ENCODE measurements around the gene PSMD5.

The PSMD5 gene

DNA sequence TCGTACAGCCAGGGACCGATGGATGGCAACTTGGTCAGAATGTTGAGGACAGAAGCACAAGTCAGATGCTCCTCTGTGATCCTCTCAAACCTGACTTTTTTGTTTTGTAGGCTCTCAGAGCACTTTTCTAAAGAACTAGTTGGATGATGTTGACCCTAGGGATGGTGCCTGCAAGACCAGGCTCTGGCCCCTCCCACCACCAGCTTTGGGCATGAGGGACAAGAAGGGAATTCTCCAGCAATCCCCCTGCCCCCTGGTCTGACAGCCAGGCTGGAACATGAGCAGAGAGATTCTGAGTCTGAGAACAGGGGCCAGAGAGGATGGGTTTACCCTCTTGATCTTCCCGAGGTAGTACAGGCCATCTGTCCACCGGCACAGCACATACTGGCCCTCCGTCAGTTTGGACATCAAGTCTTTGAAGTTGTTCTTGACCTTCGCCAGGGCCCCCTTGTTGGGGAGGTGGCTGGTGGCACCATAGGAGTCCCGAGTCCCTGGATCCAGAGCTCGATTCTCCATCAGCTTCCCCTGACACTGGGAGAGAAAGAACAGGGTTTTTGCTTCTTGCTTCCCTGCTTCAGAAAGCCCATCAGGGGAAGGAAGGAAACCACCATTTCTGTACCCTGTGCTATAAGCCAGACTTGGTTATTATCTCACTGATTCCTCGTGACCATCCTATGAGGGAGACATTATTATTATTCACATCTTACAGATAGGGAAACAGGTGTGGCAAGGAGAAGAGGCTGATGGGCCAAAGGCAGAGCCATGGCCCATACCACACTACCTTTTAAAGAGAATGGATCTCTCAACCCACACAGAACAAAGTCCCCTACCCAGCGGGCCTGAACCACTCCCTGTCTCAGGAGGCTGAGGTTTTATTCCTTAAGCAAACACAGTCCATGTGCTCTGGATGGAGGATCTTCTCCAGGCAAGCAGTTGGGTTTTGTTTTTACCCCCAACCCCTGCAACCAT, 31.8 kb upstream of the PSMD5 start:
- H2AFZ ChIP-seq (ENCODE audit: low read length, unreplicated experiment): no peak overlapping the region
- peaks cover 46% of the 10 kb centered on the region for H3K4me1 ChIP-seq (ENCODE audit: control insufficient read depth, insufficient read depth, low read length, unreplicated experiment)
- H3K4me3 ChIP-seq (ENCODE audit: low read depth, low read length): no peak overlapping the region
- H3K27ac ChIP-seq (ENCODE audit: low read depth, low read length): no peak overlapping the region
- peaks cover 15% of the 10 kb centered on the region; the same call in 1 of the 2 replicates for H3K36me3 ChIP-seq (ENCODE audit: insufficient read depth, low read length)
- H3K27me3 ChIP-seq (ENCODE audit: insufficient read depth, low read length): no peaks in the 10 kb centered on the region
- H3K79me2 ChIP-seq (ENCODE audit: control insufficient read depth, insufficient read depth, low read length, unreplicated experiment): peaks cover 21% of the 10 kb centered on the region

DNA sequence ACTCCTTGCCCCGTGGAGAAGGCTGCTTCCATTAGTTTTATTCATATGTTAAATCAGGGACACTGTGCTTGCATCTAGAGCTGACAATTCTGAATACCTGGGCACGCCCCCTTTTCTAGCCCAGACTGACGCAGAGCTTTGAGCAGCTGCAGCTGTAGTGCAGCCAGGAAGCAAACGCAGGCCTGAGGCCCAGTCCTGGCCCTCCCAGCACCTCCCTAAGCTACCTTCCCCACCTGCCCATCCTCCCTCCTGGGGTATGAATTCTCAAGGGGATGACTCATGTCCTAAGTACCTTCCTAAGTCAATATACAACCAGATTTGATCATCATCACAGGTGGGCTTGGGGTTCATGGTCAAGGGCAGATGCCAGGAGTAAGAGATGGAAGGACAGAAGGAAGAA, 30.8 kb upstream of the PSMD5 start:
- Histone ChIP-seq H3K79me2 (ENCODE audit: control insufficient read depth, insufficient read depth, low read length, unreplicated experiment) (peaks cover 21% of the 10 kb centered on the region), H3K27ac (ENCODE audit: low read depth, low read length) (no peak overlapping the region), H2AFZ (ENCODE audit: low read length, unreplicated experiment) (no peak overlapping the region), H3K4me1 (ENCODE audit: control insufficient read depth, insufficient read depth, low read length, unreplicated experiment) (peaks cover 49% of the 10 kb centered on the region), H3K4me3 (ENCODE audit: low read depth, low read length) (no peak overlapping the region), H3K36me3 (ENCODE audit: insufficient read depth, low read length) (peaks cover 15% of the 10 kb centered on the region; the same call in 1 of the 2 replicates), H3K27me3 (ENCODE audit: insufficient read depth, low read length) (no peaks in the 10 kb centered on the region)

DNA sequence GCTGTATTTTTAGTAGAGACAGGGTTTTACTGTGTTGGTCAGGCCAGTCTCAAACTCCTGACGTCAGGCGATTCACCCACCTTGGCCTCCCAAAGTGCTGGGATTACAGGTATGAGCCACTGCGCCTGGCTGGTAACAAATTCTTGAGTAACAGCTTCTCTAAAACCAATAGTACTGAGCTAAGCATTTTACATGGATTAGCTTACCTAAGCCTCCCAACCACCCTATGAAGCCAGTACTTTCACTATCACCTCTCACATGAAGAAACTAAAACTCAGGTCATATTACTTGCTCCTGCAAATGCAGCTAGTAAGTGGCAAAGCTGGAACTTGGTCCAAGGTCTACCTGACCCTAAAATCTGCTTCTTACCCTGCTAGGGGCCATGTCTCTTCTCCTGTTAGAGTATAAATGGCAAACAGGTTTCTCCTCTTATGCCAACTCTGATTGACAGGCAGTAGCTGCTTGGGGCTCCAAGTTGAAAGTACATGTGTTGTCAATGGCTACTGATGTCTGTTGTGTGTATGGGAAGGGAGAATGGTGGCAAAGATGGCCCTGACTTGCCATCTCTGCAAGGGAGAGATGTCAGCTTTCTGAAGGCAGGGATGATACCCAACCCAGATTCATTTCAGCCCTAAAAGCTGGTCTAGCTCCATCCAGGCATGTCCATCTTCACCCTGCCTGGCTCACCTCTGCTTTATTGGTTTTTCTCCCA, 30.2 kb upstream of the PSMD5 start:
- H2AFZ ChIP-seq (ENCODE audit: low read length, unreplicated experiment): no peak overlapping the region
- H3K79me2 ChIP-seq (ENCODE audit: control insufficient read depth, insufficient read depth, low read length, unreplicated experiment): peaks cover 21% of the 10 kb centered on the region
- no peak overlapping the region for H3K4me3 ChIP-seq (ENCODE audit: low read depth, low read length)
- H3K4me1 ChIP-seq (ENCODE audit: control insufficient read depth, insufficient read depth, low read length, unreplicated experiment): peaks cover 48% of the 10 kb centered on the region
- H3K27ac ChIP-seq (ENCODE audit: low read depth, low read length): no peak overlapping the region
- no peaks in the 10 kb centered on the region for H3K27me3 ChIP-seq (ENCODE audit: insufficient read depth, low read length)
- H3K36me3 ChIP-seq (ENCODE audit: insufficient read depth, low read length): peaks cover 15% of the 10 kb centered on the region; the same call in 1 of the 2 replicates

DNA sequence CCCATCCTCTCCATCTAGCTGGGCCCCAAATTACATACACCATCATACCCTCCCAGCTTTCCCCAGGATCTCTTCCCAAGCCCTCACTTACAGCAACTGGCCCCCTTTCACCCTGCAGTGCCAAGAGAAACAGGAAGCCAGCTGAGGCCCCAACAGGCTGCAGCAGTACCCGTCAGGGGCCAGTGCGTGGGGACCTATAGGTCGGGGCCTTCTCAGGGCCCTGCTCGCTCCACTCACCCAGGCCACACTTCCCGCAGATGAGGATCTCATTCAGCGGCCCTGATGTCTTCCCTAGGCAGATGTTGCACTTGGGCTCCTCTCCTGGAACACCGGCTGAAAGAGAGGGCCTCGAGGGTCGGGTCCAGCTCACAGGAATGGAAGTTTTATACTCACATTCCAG, 27.5 kb upstream of the PSMD5 start:
- no peaks in the 10 kb centered on the region for H3K27me3 ChIP-seq (ENCODE audit: insufficient read depth, low read length)
- no peak overlapping the region for H3K4me3 ChIP-seq (ENCODE audit: low read depth, low read length)
- peak overlapping the region; percentile 41; the same call in 1 of the 2 replicates for H3K27ac ChIP-seq (ENCODE audit: low read depth, low read length)
- peaks cover 12% of the 10 kb centered on the region for H3K79me2 ChIP-seq (ENCODE audit: control insufficient read depth, insufficient read depth, low read length, unreplicated experiment)
- H3K4me1 ChIP-seq (ENCODE audit: control insufficient read depth, insufficient read depth, low read length, unreplicated experiment): peaks cover 37% of the 10 kb centered on the region
- H2AFZ ChIP-seq (ENCODE audit: low read length, unreplicated experiment): no peak overlapping the region
- H3K36me3 ChIP-seq (ENCODE audit: insufficient read depth, low read length): peaks cover 18% of the 10 kb centered on the region; the same call in 1 of the 2 replicates

DNA sequence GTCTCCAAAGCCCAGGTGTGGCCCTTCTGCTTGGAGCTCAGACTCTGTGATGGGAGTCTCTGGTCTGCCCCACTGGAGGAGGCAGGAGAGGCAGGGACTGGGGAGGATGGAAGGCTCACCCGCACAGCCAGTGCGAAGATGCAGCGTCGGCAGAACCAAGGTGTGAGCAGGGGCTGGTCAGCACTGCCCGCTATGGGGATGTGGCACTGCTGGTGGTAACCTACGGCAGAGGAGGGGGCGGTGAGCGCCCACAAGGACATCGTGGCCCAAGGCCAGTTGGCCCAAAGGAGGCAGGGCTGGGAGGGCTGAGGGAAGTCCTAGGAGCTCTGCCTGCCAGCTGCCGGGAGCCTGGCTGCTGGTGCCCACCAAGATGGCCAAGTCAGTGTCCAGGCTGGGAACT, 27.0 kb upstream of the PSMD5 start:
- Histone ChIP-seq H3K79me2 (ENCODE audit: control insufficient read depth, insufficient read depth, low read length, unreplicated experiment) (peaks cover 7% of the 10 kb centered on the region), H3K27ac (ENCODE audit: low read depth, low read length) (peak overlapping the region; percentile 41; the same call in 1 of the 2 replicates), H2AFZ (ENCODE audit: low read length, unreplicated experiment) (no peak overlapping the region), H3K36me3 (ENCODE audit: insufficient read depth, low read length) (peaks cover 19% of the 10 kb centered on the region; the same call in 1 of the 2 replicates), H3K4me1 (ENCODE audit: control insufficient read depth, insufficient read depth, low read length, unreplicated experiment) (peaks cover 34% of the 10 kb centered on the region), H3K27me3 (ENCODE audit: insufficient read depth, low read length) (no peaks in the 10 kb centered on the region), H3K4me3 (ENCODE audit: low read depth, low read length) (no peak overlapping the region)

DNA sequence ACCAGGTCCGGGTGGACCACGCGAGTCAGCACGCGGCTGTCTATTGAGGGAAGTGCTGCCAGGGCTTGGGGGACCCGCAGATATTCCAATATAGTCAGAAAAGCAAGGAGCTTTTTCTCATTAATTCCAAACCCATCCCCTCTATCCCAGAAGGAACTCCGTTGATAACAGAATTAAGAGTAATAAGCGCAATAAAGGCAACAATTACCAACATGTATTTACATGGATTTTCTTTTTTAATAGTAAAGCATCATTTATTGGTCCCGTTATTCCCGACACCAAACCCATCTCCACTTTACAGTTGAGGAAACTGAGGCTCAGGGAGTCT, 26.6 kb upstream of the PSMD5 start:
- Histone ChIP-seq H3K27ac (ENCODE audit: low read depth, low read length) (peak overlapping the region; percentile 41), H3K36me3 (ENCODE audit: insufficient read depth, low read length) (peaks cover 18% of the 10 kb centered on the region; the same call in 1 of the 2 replicates), H3K27me3 (ENCODE audit: insufficient read depth, low read length) (no peaks in the 10 kb centered on the region), H3K4me1 (ENCODE audit: control insufficient read depth, insufficient read depth, low read length, unreplicated experiment) (peaks cover 30% of the 10 kb centered on the region), H2AFZ (ENCODE audit: low read length, unreplicated experiment) (peak overlapping the region; percentile 76), H3K79me2 (ENCODE audit: control insufficient read depth, insufficient read depth, low read length, unreplicated experiment) (peaks cover 3% of the 10 kb centered on the region), H3K4me3 (ENCODE audit: low read depth, low read length) (peak overlapping the region; percentile 75)

DNA sequence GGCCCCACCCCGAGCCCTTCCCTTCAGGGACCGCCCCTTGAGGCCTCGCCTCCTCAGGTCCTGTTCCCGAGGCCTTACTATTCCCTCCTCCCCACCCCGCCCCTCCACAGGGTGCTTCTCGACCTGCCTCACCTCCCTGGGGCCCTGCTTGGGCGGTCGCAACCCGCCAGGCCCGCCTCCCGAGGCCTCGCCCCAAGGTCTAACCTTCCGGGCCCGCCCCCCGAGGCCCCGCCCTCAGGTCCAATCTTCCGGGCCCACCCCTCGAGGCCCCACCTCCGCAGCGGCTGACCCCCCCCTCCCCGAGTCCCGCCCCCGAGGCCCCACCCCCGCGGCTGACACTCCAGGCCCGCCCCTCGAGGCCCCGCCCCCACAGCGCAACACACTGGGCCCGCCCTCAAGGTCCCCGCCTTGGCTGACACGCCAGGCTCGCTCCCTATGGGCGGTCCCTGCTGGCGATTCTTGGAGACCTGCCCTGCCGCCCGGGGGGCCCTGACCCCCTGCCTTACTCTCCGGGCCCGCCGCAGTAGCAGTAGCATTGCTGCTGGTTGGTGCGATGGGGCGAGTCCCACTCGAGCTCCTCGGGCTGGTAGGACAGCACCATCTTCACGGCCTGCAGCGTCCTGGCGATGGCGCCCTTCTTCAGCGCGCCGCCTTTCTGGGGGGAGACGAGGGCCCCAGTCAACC, 26.1 kb upstream of the PSMD5 start:
- no peaks in the 10 kb centered on the region for H3K79me2 ChIP-seq (ENCODE audit: control insufficient read depth, insufficient read depth, low read length, unreplicated experiment)
- H3K4me3 ChIP-seq (ENCODE audit: low read depth, low read length): peak overlapping the region; percentile 75
- peak overlapping the region; percentile 76 for H2AFZ ChIP-seq (ENCODE audit: low read length, unreplicated experiment)
- no peaks in the 10 kb centered on the region for H3K27me3 ChIP-seq (ENCODE audit: insufficient read depth, low read length)
- H3K36me3 ChIP-seq (ENCODE audit: insufficient read depth, low read length): peaks cover 14% of the 10 kb centered on the region; the same call in 1 of the 2 replicates
- H3K27ac ChIP-seq (ENCODE audit: low read depth, low read length): peak overlapping the region; percentile 44
- peaks cover 25% of the 10 kb centered on the region for H3K4me1 ChIP-seq (ENCODE audit: control insufficient read depth, insufficient read depth, low read length, unreplicated experiment)

DNA sequence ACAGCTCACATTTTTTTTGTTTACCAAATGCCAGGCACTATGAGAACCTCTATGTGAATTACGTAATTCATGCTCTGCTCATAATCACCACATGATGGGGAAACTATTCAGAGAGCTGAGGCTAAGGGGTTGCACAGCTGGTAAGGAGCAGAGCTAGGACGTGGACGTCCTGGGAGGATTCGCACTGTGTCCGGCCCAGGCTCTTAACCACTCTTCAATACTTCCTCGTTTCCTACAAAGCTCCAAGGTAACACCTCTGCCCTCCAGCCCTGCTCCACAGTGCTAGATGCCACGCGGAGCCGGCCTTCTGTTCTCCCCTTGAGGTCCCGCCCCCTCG, 25.6 kb upstream of the PSMD5 start:
- peak overlapping the region; percentile 70 for H3K4me3 ChIP-seq (ENCODE audit: low read depth, low read length)
- peaks cover 20% of the 10 kb centered on the region for H3K4me1 ChIP-seq (ENCODE audit: control insufficient read depth, insufficient read depth, low read length, unreplicated experiment)
- H2AFZ ChIP-seq (ENCODE audit: low read length, unreplicated experiment): peak overlapping the region; percentile 28
- H3K36me3 ChIP-seq (ENCODE audit: insufficient read depth, low read length): peaks cover 9% of the 10 kb centered on the region; the same call in 1 of the 2 replicates
- H3K27me3 ChIP-seq (ENCODE audit: insufficient read depth, low read length): no peaks in the 10 kb centered on the region
- H3K27ac ChIP-seq (ENCODE audit: low read depth, low read length): peak overlapping the region; percentile 44
- no peaks in the 10 kb centered on the region for H3K79me2 ChIP-seq (ENCODE audit: control insufficient read depth, insufficient read depth, low read length, unreplicated experiment)

DNA sequence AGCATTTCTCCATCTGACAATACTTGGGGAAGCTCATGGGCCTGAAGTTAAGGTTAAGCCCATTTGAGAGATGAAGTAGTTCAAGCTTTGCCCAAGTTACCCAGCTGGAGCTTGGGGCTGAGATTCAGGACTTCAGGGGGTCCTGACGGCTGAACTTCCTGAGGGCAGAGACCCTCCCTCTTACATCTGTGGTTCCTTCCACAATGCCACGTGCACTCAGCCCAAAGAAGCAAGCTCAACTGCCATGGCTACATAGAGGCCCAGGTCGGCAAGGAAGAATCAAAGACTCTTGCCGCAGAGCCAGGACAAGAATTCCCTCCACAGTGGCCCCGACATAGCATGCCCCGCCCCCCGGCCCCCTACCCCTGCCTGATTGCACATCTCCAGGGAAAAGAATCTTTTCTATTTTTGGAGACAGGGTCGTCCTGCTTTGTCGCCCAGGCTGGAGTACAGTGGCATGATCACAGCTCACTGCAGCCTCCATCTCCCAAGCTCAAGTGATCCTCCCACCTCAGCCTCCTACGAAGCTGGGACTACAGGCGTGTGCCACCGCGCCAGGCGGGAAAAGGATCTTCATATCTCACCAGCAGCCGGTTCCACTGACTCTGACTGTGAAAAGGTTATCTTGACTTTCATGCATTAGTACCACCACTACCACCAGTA, 25.1 kb upstream of the PSMD5 start:
- H3K79me2 ChIP-seq (ENCODE audit: control insufficient read depth, insufficient read depth, low read length, unreplicated experiment): no peaks in the 10 kb centered on the region
- peak overlapping the region; percentile 44 for H3K27ac ChIP-seq (ENCODE audit: low read depth, low read length)
- peak overlapping the region; percentile 70 for H3K4me3 ChIP-seq (ENCODE audit: low read depth, low read length)
- H3K4me1 ChIP-seq (ENCODE audit: control insufficient read depth, insufficient read depth, low read length, unreplicated experiment): peaks cover 18% of the 10 kb centered on the region
- no peak overlapping the region for H2AFZ ChIP-seq (ENCODE audit: low read length, unreplicated experiment)
- H3K36me3 ChIP-seq (ENCODE audit: insufficient read depth, low read length): peaks cover 11% of the 10 kb centered on the region; the same call in 1 of the 2 replicates
- H3K27me3 ChIP-seq (ENCODE audit: insufficient read depth, low read length): no peaks in the 10 kb centered on the region

DNA sequence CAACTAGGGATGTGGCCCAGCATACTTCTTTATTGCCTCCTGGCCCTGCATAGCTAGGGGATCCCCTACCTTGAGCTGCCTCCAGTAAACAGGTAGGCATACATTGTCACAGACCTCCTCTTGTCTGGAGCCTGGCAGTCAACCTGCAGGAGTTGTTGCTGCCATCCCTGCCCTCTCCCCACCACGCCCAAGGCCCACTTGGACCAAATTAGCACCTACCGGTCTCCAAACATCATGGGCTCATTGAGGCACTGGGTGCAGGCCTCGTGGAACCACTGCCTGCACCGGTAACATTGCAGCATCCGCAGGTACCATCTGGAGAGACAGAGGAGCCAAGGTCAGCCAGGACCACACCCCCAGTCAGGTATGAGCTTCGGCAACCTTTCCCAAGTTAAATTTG, 23.9 kb upstream of the PSMD5 start:
- Histone ChIP-seq H3K27ac (ENCODE audit: low read depth, low read length) (no peak overlapping the region), H3K4me3 (ENCODE audit: low read depth, low read length) (no peak overlapping the region), H3K79me2 (ENCODE audit: control insufficient read depth, insufficient read depth, low read length, unreplicated experiment) (no peaks in the 10 kb centered on the region), H3K4me1 (ENCODE audit: control insufficient read depth, insufficient read depth, low read length, unreplicated experiment) (peaks cover 18% of the 10 kb centered on the region), H2AFZ (ENCODE audit: low read length, unreplicated experiment) (no peak overlapping the region), H3K36me3 (ENCODE audit: insufficient read depth, low read length) (peaks cover 10% of the 10 kb centered on the region; the same call in 1 of the 2 replicates), H3K27me3 (ENCODE audit: insufficient read depth, low read length) (no peaks in the 10 kb centered on the region)

Data from ACC112 (cell line).